BLaER1 (cell line): Measurements from ENCODE around the gene NEU2.
"Not testable (repeated sequence)": the region's sequence is repeated elsewhere in the genome, so short reads cannot be mapped to it uniquely, and the experiment has no call there.

Experiments
- H3K27ac ChIP-seq: shearing (Covaris generic); formaldehyde crosslinking; 2 replicates; pipeline ENCODE4 v1.8.1; 2022
- H3K27me3 ChIP-seq: shearing (Covaris generic); formaldehyde crosslinking; 2 replicates; pipeline ENCODE4 v1.8.1; 2022
- H3K36me3 ChIP-seq: shearing (Covaris generic); formaldehyde crosslinking; 2 replicates; pipeline ENCODE4 v1.8.1; 2022
- H3K4me1 ChIP-seq: shearing (Covaris generic); formaldehyde crosslinking; 2 replicates; pipeline ENCODE4 v1.8.1; 2022
- H3K4me2 ChIP-seq: shearing (Covaris generic); formaldehyde crosslinking; 2 replicates; pipeline ENCODE4 v1.8.1; 2022
- H3K4me3 ChIP-seq: shearing (Covaris generic); formaldehyde crosslinking; 2 replicates; pipeline ENCODE4 v1.8.1; 2022
- H3K9ac ChIP-seq: shearing (Covaris generic); formaldehyde crosslinking; 2 replicates; pipeline ENCODE4 v1.8.1; 2022
- H3K9me3 ChIP-seq: shearing (Covaris generic); formaldehyde crosslinking; 2 replicates; pipeline ENCODE4 v1.8.1; 2022
- H4K20me1 ChIP-seq: shearing (Covaris generic); formaldehyde crosslinking; 2 replicates; pipeline ENCODE4 v1.8.1; 2022
- Cebpa-rat ChIP-seq: shearing (Covaris generic); IDR thresholded peaks from 2 replicates; pipeline ENCODE4 v1.8.1; 2022

The NEU2 gene

GRCh38 chr2:233062451-233062850 lies 30.0 kb downstream of the NEU2 start:
- peak overlapping the region; percentile 98 for H3K4me2 ChIP-seq
- H3K36me3 ChIP-seq: peaks cover 53% of the 10 kb centered on the region
- no peaks in the 10 kb centered on the region for H3K27me3 ChIP-seq
- H4K20me1 ChIP-seq: peaks cover 64% of the 10 kb centered on the region
- peak overlapping the region; percentile 83 for H3K4me3 ChIP-seq
- H3K9ac ChIP-seq: peak overlapping the region; percentile 89
- H3K27ac ChIP-seq: peak overlapping the region; percentile 96
- H3K4me1 ChIP-seq: peaks cover 62% of the 10 kb centered on the region
- TF ChIP-seq Cebpa-rat: no peak
- peaks cover 11% of the 10 kb centered on the region; the same call in 1 of the 2 replicates for H3K9me3 ChIP-seq

GRCh38 chr2:233062946-233063268 lies 30.4 kb downstream of the NEU2 start:
- H3K9me3 ChIP-seq: peaks cover 11% of the 10 kb centered on the region; the same call in 1 of the 2 replicates
- H3K36me3 ChIP-seq: peaks cover 57% of the 10 kb centered on the region
- H3K4me1 ChIP-seq: peaks cover 66% of the 10 kb centered on the region
- H3K27ac ChIP-seq: peak overlapping the region; percentile 96; the same call in 1 of the 2 replicates
- no peak for TF ChIP-seq Cebpa-rat
- peaks cover 68% of the 10 kb centered on the region for H4K20me1 ChIP-seq
- peak overlapping the region; percentile 98 for H3K4me2 ChIP-seq
- H3K4me3 ChIP-seq: peak overlapping the region; percentile 83
- peak overlapping the region; percentile 89 for H3K9ac ChIP-seq
- no peaks in the 10 kb centered on the region for H3K27me3 ChIP-seq

- no peak for TF ChIP-seq Cebpa-rat
- Histone ChIP-seq H3K36me3 (peaks cover 62% of the 10 kb centered on the region), H3K4me3 (peak overlapping the region; percentile 83), H3K9me3 (peaks cover 11% of the 10 kb centered on the region; the same call in 1 of the 2 replicates), H3K27ac (peak overlapping the region; percentile 96; the same call in 1 of the 2 replicates), H3K4me1 (peaks cover 71% of the 10 kb centered on the region), H3K9ac (peak overlapping the region; percentile 89), H3K4me2 (peak overlapping the region; percentile 98), H4K20me1 (peaks cover 73% of the 10 kb centered on the region), H3K27me3 (no peaks in the 10 kb centered on the region)
These were observed 30.9 kb downstream of the NEU2 start for GRCh38 chr2:233063269-233063975.

GRCh38 chr2:233063976-233064411 lies 31.5 kb downstream of the NEU2 start:
- Histone ChIP-seq H3K36me3 (peaks cover 68% of the 10 kb centered on the region), H3K27me3 (no peaks in the 10 kb centered on the region), H3K4me2 (peak overlapping the region; percentile 98), H3K4me1 (peaks cover 72% of the 10 kb centered on the region), H3K9me3 (peaks cover 11% of the 10 kb centered on the region; the same call in 1 of the 2 replicates), H3K4me3 (peak overlapping the region; percentile 83), H3K9ac (peak overlapping the region; percentile 89; the same call in 1 of the 2 replicates), H4K20me1 (peaks cover 79% of the 10 kb centered on the region), H3K27ac (peak overlapping the region; percentile 33; the same call in 1 of the 2 replicates)
- TF ChIP-seq Cebpa-rat: no peak

GRCh38 chr2:233064530-233065199 lies 32.2 kb downstream of the NEU2 start:
- peaks cover 86% of the 10 kb centered on the region for H4K20me1 ChIP-seq

GRCh38 chr2:233065200-233065589 lies 32.7 kb downstream of the NEU2 start:
- not testable (repeated sequence) for H3K4me2 ChIP-seq, H3K27me3 ChIP-seq, H3K9ac ChIP-seq, H3K27ac ChIP-seq, H3K4me3 ChIP-seq
- Histone ChIP-seq H3K36me3 (peaks cover 77% of the 10 kb centered on the region), H3K9me3 (peaks cover 17% of the 10 kb centered on the region), H4K20me1 (peaks cover 91% of the 10 kb centered on the region), H3K4me1 (peaks cover 66% of the 10 kb centered on the region)

More at GRCh38 chr2:233064530-233065199, 32.2 kb downstream of the NEU2 start:
- TF ChIP-seq Cebpa-rat: no peak
- H3K4me2 ChIP-seq: peak overlapping the region; percentile 98
- H3K36me3 ChIP-seq: peaks cover 71% of the 10 kb centered on the region
- no peak overlapping the region for H3K27ac ChIP-seq
- H3K9me3 ChIP-seq: peaks cover 11% of the 10 kb centered on the region; the same call in 1 of the 2 replicates
- H3K9ac ChIP-seq: no peak overlapping the region
- H3K4me1 ChIP-seq: peaks cover 68% of the 10 kb centered on the region
- no peaks in the 10 kb centered on the region for H3K27me3 ChIP-seq
- H3K4me3 ChIP-seq: no peak overlapping the region; the same call in 1 of the 2 replicates

- peaks cover 71% of the 10 kb centered on the region for H3K4me1 ChIP-seq
- peaks cover 99% of the 10 kb centered on the region for H4K20me1 ChIP-seq
- no peak overlapping the region for H3K9ac ChIP-seq
- TF ChIP-seq Cebpa-rat: no peak
- H3K36me3 ChIP-seq: peaks cover 85% of the 10 kb centered on the region
- H3K9me3 ChIP-seq: peaks cover 25% of the 10 kb centered on the region
- H3K4me2 ChIP-seq: no peak overlapping the region
- no peak overlapping the region for H3K27ac ChIP-seq
- H3K27me3 ChIP-seq: no peaks in the 10 kb centered on the region
- no peak overlapping the region for H3K4me3 ChIP-seq
These were observed 33.5 kb downstream of the NEU2 start for GRCh38 chr2:233065954-233066470.

- Histone ChIP-seq H3K4me1 (peaks cover 58% of the 10 kb centered on the region), H4K20me1 (peaks cover 89% of the 10 kb centered on the region), H3K9ac (no peak overlapping the region), H3K9me3 (peaks cover 31% of the 10 kb centered on the region), H3K4me2 (peak overlapping the region; percentile 63), H3K36me3 (peaks cover 92% of the 10 kb centered on the region), H3K4me3 (no peak overlapping the region), H3K27me3 (no peaks in the 10 kb centered on the region), H3K27ac (peak overlapping the region; percentile 13; the same call in 1 of the 2 replicates)
- no peak for TF ChIP-seq Cebpa-rat
These were observed 36.4 kb downstream of the NEU2 start for GRCh38 chr2:233068762-233069418.

- Histone ChIP-seq H3K4me3 (no peak overlapping the region), H3K9ac (no peak overlapping the region)
These were observed 40.4 kb downstream of the NEU2 start for GRCh38 chr2:233072838-233073237.

More at GRCh38 chr2:233072838-233073237, 40.4 kb downstream of the NEU2 start:
- H3K36me3 ChIP-seq: peaks cover 65% of the 10 kb centered on the region
- H3K27ac ChIP-seq: no peak overlapping the region
- H3K4me1 ChIP-seq: peaks cover 73% of the 10 kb centered on the region
- H3K27me3 ChIP-seq: no peaks in the 10 kb centered on the region
- H3K9me3 ChIP-seq: peaks cover 20% of the 10 kb centered on the region
- peak overlapping the region; percentile 36 for H3K4me2 ChIP-seq
- no peak for TF ChIP-seq Cebpa-rat
- peaks cover 69% of the 10 kb centered on the region for H4K20me1 ChIP-seq
